ENCODE results near the gene NDUFAF2. TPM values are rescaled to one million over a fixed set of nuclear protein-coding genes. Genes with fewer than 3 reads are reported as not detected.
"Not testable (repeated sequence)": the region's sequence is repeated elsewhere in the genome, so short reads cannot be mapped to it uniquely, and the experiment has no call there.

Gene NDUFAF2
- total and polyA plus RNA-seq, 9 donors, result 24.8 to 81.7 (median 31.8) TPM

DNA sequence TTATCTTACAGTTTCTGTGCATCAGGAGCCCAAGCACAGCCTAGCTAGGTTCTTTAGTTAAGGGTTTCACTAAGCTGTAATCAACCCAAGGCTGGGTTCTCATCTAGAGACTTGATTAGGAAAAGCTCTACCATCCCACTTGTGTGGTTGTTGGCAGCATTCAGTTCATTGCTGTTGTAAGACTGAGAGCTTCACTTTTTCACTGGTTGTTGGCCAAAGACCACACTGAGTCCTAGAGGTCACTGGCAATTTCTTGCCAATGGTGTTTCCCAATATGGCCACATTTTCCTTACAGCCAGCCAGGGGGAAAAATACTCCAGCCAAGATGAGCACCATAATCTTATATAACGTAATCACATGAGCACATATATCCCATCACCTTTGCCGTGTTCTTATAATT lies 142.9 kb downstream of the NDUFAF2 start:
- H3K4me3 ChIP-seq, result no peak overlapping the region
- H3K27me3 ChIP-seq, result no peaks in the 10 kb centered on the region
- intact Hi-C loops (cut with DNase I), result no loop called here
- H3K9me3 ChIP-seq, result no peaks in the 10 kb centered on the region
- no peak for TF ChIP-seq EP300 (IDR thresholded peaks at IDR 0.05)
- TF ChIP-seq CTCF (IDR thresholded peaks at IDR 0.05), result no peak
- no peak for TF ChIP-seq POLR2A (IDR thresholded peaks at IDR 0.05)
- DNase-seq, result no peak
- H3K4me1 ChIP-seq (ENCODE audit: insufficient read depth), result no peaks in the 10 kb centered on the region
- WGBS, 3 donors, result 49 to 86% (median 50%) methylated on average over 2 of the region's 2 CpGs
- no peak overlapping the region for H3K27ac ChIP-seq
- H3K36me3 ChIP-seq, result no peaks in the 10 kb centered on the region

DNA sequence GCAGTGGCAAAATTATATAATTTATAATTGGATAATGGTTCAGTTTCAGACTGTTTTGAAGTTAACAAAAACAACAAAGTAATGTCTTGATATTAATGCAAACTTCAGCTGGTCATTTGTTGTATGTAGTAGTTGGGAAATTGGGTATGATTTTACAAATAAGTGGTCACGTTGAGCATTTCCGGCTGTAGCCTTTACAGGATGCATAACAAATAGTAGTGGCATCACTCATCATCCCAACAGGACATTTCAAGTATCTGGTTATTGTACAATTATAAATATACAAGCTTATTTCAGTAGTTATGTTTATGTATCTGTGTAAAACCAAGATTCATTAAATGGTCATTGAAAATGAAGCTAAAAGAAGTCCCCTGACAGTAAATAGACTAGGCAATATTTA lies 144.3 kb downstream of the NDUFAF2 start:
- intact Hi-C loops (cut with DNase I), result no loop called here
- WGBS, 3 donors, result 51 to 73% (median 70%) methylated on average over 2 of the region's 2 CpGs
- Histone ChIP-seq H3K9me3 (no peaks in the 10 kb centered on the region), H3K36me3 (no peaks in the 10 kb centered on the region), H3K4me3 (no peak overlapping the region), H3K27me3 (no peaks in the 10 kb centered on the region), H3K4me1 (ENCODE audit: insufficient read depth) (no peaks in the 10 kb centered on the region), H3K27ac (no peak overlapping the region)
- TF ChIP-seq POLR2A (IDR thresholded peaks at IDR 0.05), result no peak
- no peak for TF ChIP-seq CTCF (IDR thresholded peaks at IDR 0.05)
- TF ChIP-seq EP300 (IDR thresholded peaks at IDR 0.05), result no peak
- DNase-seq, result no peak

- H3K4me3 ChIP-seq; H3K9me3 ChIP-seq; H3K27me3 ChIP-seq; intact Hi-C loops (cut with DNase I); H3K4me1 ChIP-seq (ENCODE audit: insufficient read depth); DNase-seq; H3K27ac ChIP-seq; H3K36me3 ChIP-seq: not testable (repeated sequence)
- WGBS, 3 donors, result 96 to 99% (median 97%) methylated on average over 5 of the region's 5 CpGs
These were observed 148.2 kb downstream of the NDUFAF2 start for GRCh38 chr5:61093046-61093771.

DNA sequence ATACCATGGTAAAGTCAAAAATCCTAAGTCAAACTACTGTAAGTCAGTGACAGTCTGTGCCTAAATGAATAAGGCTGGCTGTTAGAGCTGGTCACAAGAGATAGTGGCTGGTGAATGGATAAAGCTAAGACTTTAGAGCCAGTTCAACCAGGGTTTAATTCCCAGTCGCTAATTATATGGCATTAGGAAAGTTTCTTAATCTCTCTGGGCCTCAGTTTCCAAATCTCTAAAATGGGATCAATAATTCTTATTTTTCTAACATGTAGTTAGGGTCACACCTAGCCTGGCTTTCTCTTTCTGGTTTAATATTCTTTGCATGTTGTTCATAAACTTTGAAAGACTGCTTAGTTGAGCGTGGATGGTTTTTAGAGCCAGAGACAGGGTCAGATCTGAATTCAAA lies 152.5 kb downstream of the NDUFAF2 start:
- H3K36me3 ChIP-seq, result no peaks in the 10 kb centered on the region
- no peak for TF ChIP-seq CTCF (IDR thresholded peaks at IDR 0.05)
- TF ChIP-seq POLR2A (IDR thresholded peaks at IDR 0.05), result no peak
- no peak for TF ChIP-seq EP300 (IDR thresholded peaks at IDR 0.05)
- intact Hi-C loops (cut with DNase I), result no loop called here
- no peaks in the 10 kb centered on the region for H3K9me3 ChIP-seq
- H3K4me1 ChIP-seq (ENCODE audit: insufficient read depth), result no peaks in the 10 kb centered on the region
- WGBS, 3 donors, result 95 to 100% (median 96%) methylated on average over 2 of the region's 2 CpGs
- H3K4me3 ChIP-seq, result no peak overlapping the region
- H3K27me3 ChIP-seq, result no peaks in the 10 kb centered on the region
- no peak for DNase-seq
- H3K27ac ChIP-seq, result no peak overlapping the region

GRCh38 chr5:61098251-61098995 lies 153.4 kb downstream of the NDUFAF2 start:
- DNase-seq, result no peak
- no peaks in the 10 kb centered on the region for H3K4me1 ChIP-seq (ENCODE audit: insufficient read depth)
- intact Hi-C loops (cut with DNase I), result no loop called here
- no peaks in the 10 kb centered on the region for H3K27me3 ChIP-seq
- no peaks in the 10 kb centered on the region for H3K9me3 ChIP-seq
- TF ChIP-seq EP300 (IDR thresholded peaks at IDR 0.05) (no peak), CTCF (IDR thresholded peaks at IDR 0.05) (no peak), POLR2A (IDR thresholded peaks at IDR 0.05) (no peak)
- H3K27ac ChIP-seq, result no peak overlapping the region
- H3K4me3 ChIP-seq, result no peak overlapping the region
- H3K36me3 ChIP-seq, result no peaks in the 10 kb centered on the region
- 73 to 88% (median 78%) methylated on average over 1 of the region's 1 CpG for WGBS, 3 donors
